Panc1 (cell line): ENCODE data around the gene ISG20L2. TPM values are rescaled to one million over a fixed set of nuclear protein-coding genes. Genes with fewer than 3 reads are reported as not detected.

ENCODE experiments used
- ATAC-seq: fragments of 200-7000 bp; cut with Tn5 transposase; 2 replicates; pipeline ENCODE4 v1.9.1; 2020; ENCODE audit warnings: mild to moderate bottlenecking, moderate library complexity
- BruUV-seq: library from RNA; stranded (reverse); fragments of 400-500 nt; replicated peaks from 2 replicates; lab custom pipeline; 2021; lab: Mats Ljungman, UMichigan
- CTCF ChIA-PET: fragments of 300-600 bp; sonication (Branson Sonifier 250); formaldehyde crosslinking; loops from one replicate; lab custom pipeline; 2022; ENCODE audit warnings: antibody characterized with exemption; lab: Charles Lee
- POLR2A ChIA-PET: fragments of 300-600 bp; sonication (Branson Sonifier 250); formaldehyde crosslinking; loops from one replicate; lab custom pipeline; 2022; ENCODE audit warnings: antibody characterized with exemption; lab: Charles Lee
- DNase-seq: peaks from one replicate; pipeline ENCODE4 v3.0.0-alpha.2; 2010; ENCODE audit warnings: low read depth, low spot score
- H3K27ac ChIP-seq: 2 replicates; pipeline ENCODE4 v1.5.1; 2011; ENCODE audit warnings: mild to moderate bottlenecking, low read length, inconsistent platforms
- H3K27me3 ChIP-seq: fragments of 200-500 bp; sonication (Bioruptor generic); 2 replicates; pipeline ENCODE4 v1.6.0; 2014; ENCODE audit warnings: low read length, inconsistent platforms; ENCODE audit not compliant: control insufficient read depth, insufficient read depth
- H3K36me3 ChIP-seq: fragments of 200-500 bp; sonication (Bioruptor generic); 2 replicates; pipeline ENCODE4 v1.5.1; 2014; ENCODE audit warnings: inconsistent platforms, mild to moderate bottlenecking, low read length, moderate library complexity; ENCODE audit not compliant: control insufficient read depth, insufficient read depth
- H3K4me1 ChIP-seq: 2 replicates; pipeline ENCODE4 v1.5.1; 2011; ENCODE audit warnings: inconsistent platforms, mild to moderate bottlenecking, low read length, moderate library complexity; ENCODE audit not compliant: control insufficient read depth, insufficient read depth
- H3K4me3 ChIP-seq, 2 experiments: 2 replicates each; pipeline ENCODE4 v1.5.1; 2011 to 2012; ENCODE audit warnings: low read depth in 2 of 2, low read length in 2 of 2, mild to moderate bottlenecking in 2 of 2, inconsistent platforms in 1 of 2, moderate library complexity in 1 of 2
- H3K9me3 ChIP-seq: fragments of 200-500 bp; sonication (Bioruptor generic); 2 replicates; pipeline ENCODE4 v1.5.1; 2014; ENCODE audit warnings: low read depth, mild to moderate bottlenecking, inconsistent platforms, low read length, moderate library complexity; ENCODE audit not compliant: control insufficient read depth, insufficient read depth
- POLR2AphosphoS5 ChIP-seq: IDR thresholded peaks from 2 replicates; pipeline ENCODE4 v1.6.1; 2012; ENCODE audit warnings: mild to moderate bottlenecking, low read depth, low read length, moderate library complexity
- SIN3A ChIP-seq: IDR thresholded peaks from 2 replicates; pipeline ENCODE4 v1.6.1; 2012; ENCODE audit warnings: low read depth, mild to moderate bottlenecking, low read length, moderate library complexity, borderline replicate concordance; ENCODE audit not compliant: insufficient read depth
- in situ Hi-C: cut with HindIII; loops from 2 replicates; pipeline ENCODE4 v1.10.0; 2016; ENCODE audit warnings: low sequenced_read_pairs, low pct_unique_long_range_greater_than_20kb
- intact Hi-C: fragments of 100-400 bp; cut with micrococcal nuclease; formaldehyde crosslinking; loops from one replicate; pipeline ENCODE4 v1.10.0; 2022; ENCODE audit not compliant: unreplicated experiment
- total RNA-seq: library from RNA; stranded (reverse); gene quantifications from one replicate; pipeline ENCODE4 v1.2.1, GENCODE V29; 2021; ENCODE audit not compliant: unreplicated experiment
- TF ChIP-seq, protein P1 (sequence below): fragments of 450-650 bp; IDR thresholded peaks from 2 replicates; pipeline ENCODE4 v1.5.1; 2017; ENCODE audit warnings: mild to moderate bottlenecking
- TF ChIP-seq, protein P2 (sequence below), 2 experiments: IDR thresholded peaks; 2 replicates each; pipeline ENCODE4 v1.6.1; 2011 to 2012; ENCODE audit warnings: low read depth in 2 of 2, control low read depth in 1 of 2, low read length in 1 of 2, mild to moderate bottlenecking in 1 of 2, moderate library complexity in 1 of 2; ENCODE audit not compliant: insufficient read depth in 1 of 2

Gene ISG20L2
- total RNA-seq, 1 experiment from 2014 or later: 40.6 TPM

DNA sequence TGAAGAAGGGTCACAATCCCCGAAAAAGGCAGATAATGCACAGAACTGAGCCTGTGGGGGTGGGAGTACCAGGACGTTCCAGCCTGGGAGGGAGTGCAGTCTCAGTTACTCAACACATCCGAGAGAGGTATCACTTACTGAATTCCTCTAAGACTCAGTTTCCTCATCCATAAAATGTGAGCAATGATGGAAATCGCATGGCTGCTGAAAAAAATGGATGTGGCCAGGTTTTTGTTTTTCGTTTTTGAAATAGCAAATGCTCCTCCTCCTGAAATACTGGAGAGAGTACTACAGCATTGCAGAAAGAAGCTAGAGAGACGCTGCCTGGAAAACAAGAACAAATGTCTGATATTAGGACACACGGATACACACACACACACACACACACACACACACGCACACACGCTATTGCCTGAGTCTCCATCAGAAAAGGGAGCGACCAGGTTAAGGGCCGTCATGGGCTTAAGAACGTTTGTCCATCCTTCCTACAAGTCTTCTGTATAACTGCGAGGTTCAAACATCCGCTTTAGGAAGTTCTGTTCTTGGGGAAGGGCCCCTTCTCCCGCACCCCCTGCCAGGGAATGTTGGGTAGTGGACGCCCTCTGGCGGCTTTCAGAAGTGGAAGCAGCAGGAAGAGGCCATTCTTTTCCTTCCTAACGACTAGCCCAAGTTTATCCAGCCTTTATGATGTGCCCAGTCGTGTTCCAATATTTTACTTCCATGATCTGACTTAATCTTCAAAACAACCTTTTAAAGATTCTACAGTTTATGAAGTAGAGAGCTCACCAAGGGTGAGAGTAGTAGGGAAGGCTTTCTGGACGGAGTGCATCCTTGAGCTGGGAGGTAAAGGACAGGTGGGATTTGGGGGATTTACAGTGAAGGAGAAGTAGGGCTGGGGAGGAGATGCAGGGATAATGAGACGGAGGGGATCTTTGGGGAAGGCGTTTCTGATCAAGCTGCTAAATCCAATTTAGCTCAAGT is 50.7 kb downstream of the ISG20L2 start:
- no peaks in the 10 kb centered on the region for H3K36me3 ChIP-seq
- TF ChIP-seq, protein P1, sequence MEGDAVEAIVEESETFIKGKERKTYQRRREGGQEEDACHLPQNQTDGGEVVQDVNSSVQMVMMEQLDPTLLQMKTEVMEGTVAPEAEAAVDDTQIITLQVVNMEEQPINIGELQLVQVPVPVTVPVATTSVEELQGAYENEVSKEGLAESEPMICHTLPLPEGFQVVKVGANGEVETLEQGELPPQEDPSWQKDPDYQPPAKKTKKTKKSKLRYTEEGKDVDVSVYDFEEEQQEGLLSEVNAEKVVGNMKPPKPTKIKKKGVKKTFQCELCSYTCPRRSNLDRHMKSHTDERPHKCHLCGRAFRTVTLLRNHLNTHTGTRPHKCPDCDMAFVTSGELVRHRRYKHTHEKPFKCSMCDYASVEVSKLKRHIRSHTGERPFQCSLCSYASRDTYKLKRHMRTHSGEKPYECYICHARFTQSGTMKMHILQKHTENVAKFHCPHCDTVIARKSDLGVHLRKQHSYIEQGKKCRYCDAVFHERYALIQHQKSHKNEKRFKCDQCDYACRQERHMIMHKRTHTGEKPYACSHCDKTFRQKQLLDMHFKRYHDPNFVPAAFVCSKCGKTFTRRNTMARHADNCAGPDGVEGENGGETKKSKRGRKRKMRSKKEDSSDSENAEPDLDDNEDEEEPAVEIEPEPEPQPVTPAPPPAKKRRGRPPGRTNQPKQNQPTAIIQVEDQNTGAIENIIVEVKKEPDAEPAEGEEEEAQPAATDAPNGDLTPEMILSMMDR: peak; percentile 93
- TF ChIP-seq SIN3A: no peak
- TF ChIP-seq, protein P2, sequence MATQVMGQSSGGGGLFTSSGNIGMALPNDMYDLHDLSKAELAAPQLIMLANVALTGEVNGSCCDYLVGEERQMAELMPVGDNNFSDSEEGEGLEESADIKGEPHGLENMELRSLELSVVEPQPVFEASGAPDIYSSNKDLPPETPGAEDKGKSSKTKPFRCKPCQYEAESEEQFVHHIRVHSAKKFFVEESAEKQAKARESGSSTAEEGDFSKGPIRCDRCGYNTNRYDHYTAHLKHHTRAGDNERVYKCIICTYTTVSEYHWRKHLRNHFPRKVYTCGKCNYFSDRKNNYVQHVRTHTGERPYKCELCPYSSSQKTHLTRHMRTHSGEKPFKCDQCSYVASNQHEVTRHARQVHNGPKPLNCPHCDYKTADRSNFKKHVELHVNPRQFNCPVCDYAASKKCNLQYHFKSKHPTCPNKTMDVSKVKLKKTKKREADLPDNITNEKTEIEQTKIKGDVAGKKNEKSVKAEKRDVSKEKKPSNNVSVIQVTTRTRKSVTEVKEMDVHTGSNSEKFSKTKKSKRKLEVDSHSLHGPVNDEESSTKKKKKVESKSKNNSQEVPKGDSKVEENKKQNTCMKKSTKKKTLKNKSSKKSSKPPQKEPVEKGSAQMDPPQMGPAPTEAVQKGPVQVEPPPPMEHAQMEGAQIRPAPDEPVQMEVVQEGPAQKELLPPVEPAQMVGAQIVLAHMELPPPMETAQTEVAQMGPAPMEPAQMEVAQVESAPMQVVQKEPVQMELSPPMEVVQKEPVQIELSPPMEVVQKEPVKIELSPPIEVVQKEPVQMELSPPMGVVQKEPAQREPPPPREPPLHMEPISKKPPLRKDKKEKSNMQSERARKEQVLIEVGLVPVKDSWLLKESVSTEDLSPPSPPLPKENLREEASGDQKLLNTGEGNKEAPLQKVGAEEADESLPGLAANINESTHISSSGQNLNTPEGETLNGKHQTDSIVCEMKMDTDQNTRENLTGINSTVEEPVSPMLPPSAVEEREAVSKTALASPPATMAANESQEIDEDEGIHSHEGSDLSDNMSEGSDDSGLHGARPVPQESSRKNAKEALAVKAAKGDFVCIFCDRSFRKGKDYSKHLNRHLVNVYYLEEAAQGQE (IDR thresholded peaks at IDR 0.05; ENCODE audit: insufficient read depth in 1 of 2, low read depth in 2 of 2, low read length in 1 of 2): no peak
- peak overlapping the region; percentile 72 for H3K27ac ChIP-seq
- no peaks in the 10 kb centered on the region for H3K27me3 ChIP-seq
- no TSS peak for BruUV-seq
- H3K9me3 ChIP-seq: no peaks in the 10 kb centered on the region
- H3K4me1 ChIP-seq: peaks cover 18% of the 10 kb centered on the region
- ChIA-PET CTCF (interaction anchor here (0.6 to 3.6 kb wide), 7 partner anchors 10 to 66 kb away, joined by 3 to 47 read pairs (median 4); partner anchors contain the start of genes ISG20L2 and METTL25B), POLR2A (interaction anchor here (0.5 kb wide), 1 partner anchor 50 kb away, joined by 6 read pairs; the partner anchor contains the start of gene METTL25B)
- peak; percentile 58 for ATAC-seq
- in situ Hi-C loops (no loop called here), intact Hi-C loops (loop anchor here (1.0 kb wide), 1 partner anchor 18 kb away; no protein-coding TSS in a partner anchor)
- no peak for DNase-seq
- H3K4me3 ChIP-seq: peak overlapping the region in 1 of 2 experiments; percentile 57; a peak in 3 of 4 replicates

DNA sequence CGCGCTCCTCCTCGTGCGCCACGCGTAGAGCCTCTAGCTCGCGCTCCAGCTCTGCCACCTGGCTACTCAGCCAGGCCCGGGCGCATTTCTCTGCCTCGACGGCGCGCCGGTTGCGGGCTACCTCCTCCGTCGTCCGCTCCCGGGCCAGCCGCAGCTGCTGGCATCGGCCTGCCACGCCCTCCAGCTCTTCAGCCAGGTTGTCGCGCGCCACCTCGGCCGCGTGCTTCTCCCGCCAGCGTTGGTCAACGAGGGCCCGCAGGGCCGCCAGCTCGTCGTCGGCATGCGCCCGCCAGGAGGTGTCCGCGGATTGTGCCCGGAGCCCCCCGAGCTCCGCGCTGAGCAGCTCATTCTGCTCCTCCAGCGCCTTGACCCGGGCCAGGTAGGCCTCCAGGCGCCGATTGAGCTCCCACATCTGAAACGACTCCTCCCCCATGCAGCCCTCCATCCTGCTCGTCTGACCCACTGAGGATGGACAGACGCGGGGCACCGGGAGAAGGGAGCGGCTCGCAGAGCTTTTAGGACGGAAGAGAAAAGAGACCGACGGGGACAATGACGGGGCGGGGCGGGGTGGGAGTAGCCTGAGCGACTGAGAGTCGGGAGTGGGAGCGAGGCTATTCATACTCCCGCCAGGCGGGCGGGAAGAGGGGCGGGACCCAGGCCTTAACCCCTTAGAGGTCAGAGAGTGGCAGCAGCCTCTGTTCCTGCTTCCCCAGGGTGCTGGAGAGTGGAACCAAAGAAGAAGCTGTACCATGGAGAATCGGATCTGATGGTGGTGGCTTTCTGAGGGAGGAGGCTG is 51.5 kb downstream of the ISG20L2 start, which contains the start of gene NES:
TSS of gene NES (minus strand) at position 588 of the 796 bp plus-strand sequence. CDS start at position 445, 143 bp downstream.
- Histone ChIP-seq H3K27ac (peak within 1 kb of the TSS; percentile 72), H3K27me3 (no peaks in the 10 kb centered on the region), H3K4me1 (peaks cover 18% of the 10 kb centered on the region), H3K4me3 (peak within 1 kb of the TSS; percentile 37 to 57), H3K36me3 (no peaks in the 10 kb centered on the region), H3K9me3 (no peaks in the 10 kb centered on the region)
- in situ Hi-C loops (no loop called here), intact Hi-C loops (loop anchor here (1.0 kb wide), 1 partner anchor 17 kb away; no protein-coding TSS in a partner anchor)
- TF ChIP-seq SIN3A (no peak), POLR2AphosphoS5 (0 out of 2 replicates have a peak, but pooled peaks have one; percentile 42)
- DNase-seq: no peak
- CTCF ChIA-PET: interaction anchor here (0.6 to 3.6 kb wide), 13 partner anchors 9 to 190 kb away, joined by 3 to 47 read pairs (median 6); no protein-coding TSS in a partner anchor
- POLR2A ChIA-PET: interaction anchor here (0.5 to 1.0 kb wide), 7 partner anchors 17 to 86 kb away, joined by 4 to 10 read pairs (median 5); partner anchors contain the start of gene METTL25B
- ATAC-seq: peak; percentile 71
- TSS peak; percentile 81 for BruUV-seq
